ENCODE data around the gene RSAD2.

GRCh38 chr2:6852195-6852594 is 25.4 kb upstream of the RSAD2 start:
- TF ChIP-seq CTCF (conservative IDR thresholded peaks at IDR 0.05; ENCODE audit: low read depth, low read length) (no peak), MAFK (IDR thresholded peaks at IDR 0.05; ENCODE audit: low read depth, low read length) (no peak), SMC3 (IDR thresholded peaks at IDR 0.05; ENCODE audit: low read depth, low read length) (no peak), POLR2A (IDR thresholded peaks at IDR 0.05; ENCODE audit: low read depth, low read length) (no peak), RCOR1 (IDR thresholded peaks at IDR 0.05; ENCODE audit: insufficient replicate concordance, low read length) (no peak), CHD1 (IDR thresholded peaks at IDR 0.05; ENCODE audit: low read depth, low read length) (no peak), RAD21 (IDR thresholded peaks at IDR 0.05; ENCODE audit: low read length) (no peak)

Data from IMR-90 (cell line).